ENCODE data around the gene RAB1A.

RAB1A gene

DNA sequence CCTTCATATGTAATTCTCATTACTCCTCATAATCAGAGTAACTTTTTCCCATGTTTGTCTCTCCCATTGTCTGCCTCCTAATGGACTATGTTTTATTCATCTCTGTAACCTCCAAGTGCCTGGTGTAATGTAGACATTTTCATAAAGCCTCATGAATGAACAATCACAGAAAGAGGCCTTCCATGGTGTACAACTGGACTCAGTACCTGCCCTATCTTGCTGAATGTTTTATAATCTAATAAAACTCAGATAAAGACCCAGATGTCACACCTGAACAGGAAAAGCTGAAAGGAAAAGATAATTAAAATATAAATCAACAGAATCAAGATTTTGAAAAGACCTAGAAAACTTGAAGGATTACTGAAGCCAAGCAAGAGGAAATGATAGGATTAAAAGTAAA is 36.7 kb downstream of the RAB1A start:
- H3K9ac ChIP-seq (ENCODE audit: insufficient read length): no peak overlapping the region
- TF ChIP-seq FOXP2 (optimal IDR thresholded peaks at IDR 0.05; ENCODE audit: control extremely low read depth, extremely low read length, insufficient read depth) (no peak), EZH2 (IDR thresholded peaks at IDR 0.05) (no peak), POLR2AphosphoS5 (IDR thresholded peaks at IDR 0.05; ENCODE audit: borderline replicate concordance, low read depth, low read length) (no peak)
- no peaks in the 10 kb centered on the region for H3K9me3 ChIP-seq (ENCODE audit: low read depth, low read length)
- H3K36me3 ChIP-seq (ENCODE audit: insufficient read depth, low read length): peaks cover 66% of the 10 kb centered on the region
- H3K4me3 ChIP-seq: no peak overlapping the region
- peak overlapping the region; percentile 36; the same call in 1 of the 2 replicates for H3K27ac ChIP-seq
- no peak for DNase-seq (ENCODE audit: low read depth, low spot score)

DNA sequence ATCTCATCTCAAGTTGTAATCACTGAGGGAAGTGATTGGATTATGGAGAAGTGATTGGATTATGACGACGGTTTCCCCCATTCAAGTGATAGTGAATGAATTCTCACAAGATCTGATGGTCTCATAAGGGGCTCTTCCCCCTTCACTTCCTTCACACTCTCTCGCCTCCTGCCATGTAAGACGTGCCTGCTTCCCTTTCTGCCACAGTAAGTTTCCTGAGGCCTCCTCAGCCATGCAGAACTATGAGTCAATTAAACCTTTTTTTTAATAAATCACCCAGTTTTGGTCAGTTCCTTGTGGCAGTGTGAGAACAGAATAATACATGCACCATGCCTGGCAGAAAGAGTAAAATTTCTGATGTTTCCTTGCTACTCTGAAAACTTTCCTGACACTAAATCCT is 37.1 kb downstream of the RAB1A start:
- no peaks in the 10 kb centered on the region for H3K9me3 ChIP-seq (ENCODE audit: low read depth, low read length)
- no peak for DNase-seq (ENCODE audit: low read depth, low spot score)
- H3K27ac ChIP-seq: 0 out of 2 replicates have a peak overlapping the region, but pooled peaks have one; percentile 36
- peaks cover 67% of the 10 kb centered on the region for H3K36me3 ChIP-seq (ENCODE audit: insufficient read depth, low read length)
- no peak overlapping the region for H3K9ac ChIP-seq (ENCODE audit: insufficient read length)
- H3K4me3 ChIP-seq: no peak overlapping the region
- no peak for TF ChIP-seq EZH2 (IDR thresholded peaks at IDR 0.05)
- no peak for TF ChIP-seq FOXP2 (optimal IDR thresholded peaks at IDR 0.05; ENCODE audit: control extremely low read depth, extremely low read length, insufficient read depth)
- TF ChIP-seq POLR2AphosphoS5 (IDR thresholded peaks at IDR 0.05; ENCODE audit: borderline replicate concordance, low read depth, low read length): no peak

DNA sequence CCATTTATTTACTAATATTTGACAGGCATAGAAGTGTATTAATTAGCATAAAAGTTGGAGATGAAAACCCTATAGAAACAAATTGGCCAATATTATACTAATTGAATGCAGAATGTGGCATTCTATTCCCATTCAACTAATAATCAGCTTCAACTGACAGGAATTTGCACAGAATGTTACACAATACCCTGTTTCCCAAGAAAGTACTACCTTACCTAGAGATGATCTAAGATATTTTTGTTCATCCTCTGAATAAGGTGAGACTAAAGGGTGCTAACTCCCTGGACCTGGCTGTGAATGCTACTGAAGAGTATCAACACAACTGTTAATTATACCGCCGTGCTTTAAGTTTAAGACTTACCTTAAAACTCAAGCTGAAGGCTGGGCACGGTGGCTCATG is 44.8 kb downstream of the RAB1A start:
- TF ChIP-seq EZH2 (IDR thresholded peaks at IDR 0.05) (no peak), FOXP2 (optimal IDR thresholded peaks at IDR 0.05; ENCODE audit: control extremely low read depth, extremely low read length, insufficient read depth) (no peak), POLR2AphosphoS5 (IDR thresholded peaks at IDR 0.05; ENCODE audit: borderline replicate concordance, low read depth, low read length) (no peak)
- no peaks in the 10 kb centered on the region for H3K9me3 ChIP-seq (ENCODE audit: low read depth, low read length)
- peaks cover 71% of the 10 kb centered on the region for H3K36me3 ChIP-seq (ENCODE audit: insufficient read depth, low read length)
- H3K9ac ChIP-seq (ENCODE audit: insufficient read length): no peak overlapping the region
- no peak for DNase-seq (ENCODE audit: low read depth, low spot score)
- no peak overlapping the region for H3K4me3 ChIP-seq
- H3K27ac ChIP-seq: no peak overlapping the region

DNA sequence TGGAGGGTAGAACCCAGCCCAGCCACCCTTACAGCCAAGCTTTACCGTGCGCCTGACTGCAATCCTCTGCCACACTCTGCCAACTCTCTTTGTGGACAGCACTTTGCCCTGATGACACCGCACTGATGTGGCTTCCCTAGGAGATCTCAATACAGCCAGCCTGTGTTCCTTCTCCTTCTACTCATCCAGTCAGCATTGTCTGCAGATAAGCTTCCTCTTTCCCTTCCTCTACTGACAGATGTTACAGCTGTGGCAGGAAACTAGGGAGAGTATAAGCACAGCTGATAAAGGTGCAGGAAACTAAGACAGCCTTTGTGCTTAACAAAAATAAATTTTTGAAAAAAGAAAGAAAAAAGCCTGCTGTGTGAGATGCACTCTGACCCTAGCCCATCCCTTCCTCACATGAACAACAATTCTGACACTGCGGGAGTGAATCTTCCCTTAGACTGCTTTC is 48.6 kb downstream of the RAB1A start:
- Histone ChIP-seq H3K4me3 (no peak overlapping the region), H3K9me3 (ENCODE audit: low read depth, low read length) (no peaks in the 10 kb centered on the region), H3K9ac (ENCODE audit: insufficient read length) (no peak overlapping the region), H3K36me3 (ENCODE audit: insufficient read depth, low read length) (peaks cover 60% of the 10 kb centered on the region), H3K27ac (no peak overlapping the region)
- DNase-seq (ENCODE audit: low read depth, low spot score): no peak
- TF ChIP-seq EZH2 (IDR thresholded peaks at IDR 0.05) (no peak), FOXP2 (optimal IDR thresholded peaks at IDR 0.05; ENCODE audit: control extremely low read depth, extremely low read length, insufficient read depth) (no peak), POLR2AphosphoS5 (IDR thresholded peaks at IDR 0.05; ENCODE audit: borderline replicate concordance, low read depth, low read length) (no peak)

DNA sequence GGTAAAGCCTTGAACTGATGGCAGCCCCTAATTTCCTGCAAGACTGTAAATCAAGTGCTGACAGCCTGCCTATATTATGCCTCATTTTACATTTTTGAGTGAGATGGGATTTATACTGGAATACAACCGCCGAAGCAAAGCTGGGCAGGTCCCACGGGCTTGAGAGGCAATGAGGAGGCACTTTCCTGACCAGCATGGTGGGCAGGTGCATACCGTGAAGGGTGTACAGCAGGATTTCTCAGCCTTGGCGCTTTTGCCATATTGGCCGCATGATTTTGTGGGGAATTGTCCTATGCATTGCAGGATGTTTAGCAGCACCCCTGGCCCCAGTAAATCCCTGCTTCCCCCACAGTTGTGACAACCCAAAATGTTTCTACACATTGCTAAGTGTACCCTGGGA is 50.9 kb downstream of the RAB1A start:
- peaks cover 51% of the 10 kb centered on the region for H3K36me3 ChIP-seq (ENCODE audit: insufficient read depth, low read length)
- H3K9ac ChIP-seq (ENCODE audit: insufficient read length): no peak overlapping the region
- no peaks in the 10 kb centered on the region for H3K9me3 ChIP-seq (ENCODE audit: low read depth, low read length)
- TF ChIP-seq EZH2 (IDR thresholded peaks at IDR 0.05) (no peak), POLR2AphosphoS5 (IDR thresholded peaks at IDR 0.05; ENCODE audit: borderline replicate concordance, low read depth, low read length) (no peak)
- DNase-seq (ENCODE audit: low read depth, low spot score): no peak
- no peak overlapping the region for H3K4me3 ChIP-seq
- no peak overlapping the region for H3K27ac ChIP-seq

DNA sequence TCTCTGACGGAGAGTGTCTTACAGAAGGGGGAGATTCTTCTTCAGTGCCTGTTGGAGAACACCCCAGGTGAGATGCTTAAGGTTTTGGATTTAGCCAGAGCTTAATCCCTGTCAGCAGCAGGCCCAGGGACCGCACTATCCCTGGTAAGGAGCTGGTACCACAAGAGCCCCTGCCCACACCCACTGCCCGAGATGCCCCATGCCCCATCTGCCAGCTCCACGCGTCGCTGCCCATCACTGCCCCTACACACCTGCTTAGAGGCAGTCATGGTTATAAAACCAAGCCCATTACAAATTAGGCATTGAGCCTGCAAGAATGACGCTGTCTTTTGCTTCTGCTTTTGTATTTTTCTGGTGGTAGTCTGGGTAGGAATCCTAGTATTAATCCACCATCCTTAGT is 52.0 kb downstream of the RAB1A start:
- Histone ChIP-seq H3K27ac (no peak overlapping the region), H3K9me3 (ENCODE audit: low read depth, low read length) (no peaks in the 10 kb centered on the region), H3K9ac (ENCODE audit: insufficient read length) (no peak overlapping the region), H3K36me3 (ENCODE audit: insufficient read depth, low read length) (peaks cover 47% of the 10 kb centered on the region), H3K4me3 (no peak overlapping the region)
- TF ChIP-seq POLR2AphosphoS5 (IDR thresholded peaks at IDR 0.05; ENCODE audit: borderline replicate concordance, low read depth, low read length) (no peak), EZH2 (IDR thresholded peaks at IDR 0.05) (no peak), FOXP2 (optimal IDR thresholded peaks at IDR 0.05; ENCODE audit: control extremely low read depth, extremely low read length, insufficient read depth) (no peak)
- no peak for DNase-seq (ENCODE audit: low read depth, low spot score)

DNA sequence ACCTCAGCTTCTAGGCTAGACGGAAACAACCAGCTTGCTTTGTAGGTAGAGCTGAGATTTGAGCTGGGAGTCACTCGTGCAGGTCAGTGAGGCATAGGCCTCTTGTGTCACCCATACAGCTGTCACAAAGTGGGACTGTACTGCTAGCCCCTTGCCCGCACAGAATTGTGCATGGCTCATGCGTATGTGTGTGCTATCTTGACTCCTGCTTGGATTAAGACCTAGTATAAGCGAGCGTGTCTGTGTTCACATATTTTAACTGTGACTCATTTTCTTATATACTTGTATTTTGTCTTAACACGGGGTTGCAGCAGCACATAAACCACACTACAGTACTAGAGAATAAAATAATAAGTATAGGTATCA is 53.6 kb downstream of the RAB1A start:
- DNase-seq (ENCODE audit: low read depth, low spot score): no peak
- Histone ChIP-seq H3K36me3 (ENCODE audit: insufficient read depth, low read length) (peaks cover 47% of the 10 kb centered on the region), H3K9ac (ENCODE audit: insufficient read length) (no peak overlapping the region)

DNA sequence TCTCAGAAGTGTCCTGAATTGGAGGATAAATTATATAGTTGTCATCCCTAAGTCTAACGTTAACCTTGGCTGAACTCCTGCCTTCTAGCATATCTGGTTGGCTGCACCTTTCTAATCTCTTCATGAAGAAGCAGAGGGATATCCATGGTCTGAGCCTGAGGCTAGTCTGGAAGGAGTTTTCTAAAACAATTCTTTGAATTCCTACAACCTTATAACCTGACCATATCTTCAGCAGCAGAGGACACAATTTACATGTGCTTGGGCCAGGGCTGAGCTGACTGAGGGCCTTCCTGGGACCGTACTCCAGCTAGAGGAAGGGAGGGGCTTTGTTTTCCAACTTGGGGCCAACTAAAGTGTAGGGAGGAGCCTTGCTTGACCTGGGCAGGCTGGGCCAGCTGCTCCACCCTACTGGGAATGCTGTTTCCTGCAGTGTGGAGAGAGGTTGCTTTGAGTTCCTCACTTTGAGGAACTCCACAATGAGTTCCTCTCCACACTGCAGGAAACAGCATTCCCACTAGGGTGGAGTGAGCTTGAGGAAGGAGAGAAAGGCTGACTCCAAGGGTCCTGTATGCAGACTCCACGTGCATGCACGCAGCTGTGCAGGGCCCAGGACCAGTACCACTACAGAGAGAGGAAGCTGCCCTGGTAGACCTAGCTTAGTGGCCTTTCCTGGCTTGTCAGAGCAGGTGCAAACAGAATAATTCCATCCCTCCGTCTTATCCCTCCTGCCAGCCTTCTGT is 54.1 kb downstream of the RAB1A start:
- TF ChIP-seq POLR2AphosphoS5 (IDR thresholded peaks at IDR 0.05; ENCODE audit: borderline replicate concordance, low read depth, low read length) (no peak), EZH2 (IDR thresholded peaks at IDR 0.05) (no peak), FOXP2 (optimal IDR thresholded peaks at IDR 0.05; ENCODE audit: control extremely low read depth, extremely low read length, insufficient read depth) (no peak)
- Histone ChIP-seq H3K9ac (ENCODE audit: insufficient read length) (no peak overlapping the region), H3K36me3 (ENCODE audit: insufficient read depth, low read length) (peaks cover 52% of the 10 kb centered on the region), H3K27ac (peak overlapping the region; percentile 30), H3K9me3 (ENCODE audit: low read depth, low read length) (no peaks in the 10 kb centered on the region), H3K4me3 (no peak overlapping the region)
- no peak for DNase-seq (ENCODE audit: low read depth, low spot score)

More for the DNA sequence above, 53.6 kb downstream of the RAB1A start:
- no peak overlapping the region for H3K4me3 ChIP-seq
- TF ChIP-seq POLR2AphosphoS5 (IDR thresholded peaks at IDR 0.05; ENCODE audit: borderline replicate concordance, low read depth, low read length): no peak
- TF ChIP-seq EZH2 (IDR thresholded peaks at IDR 0.05): no peak
- no peak for TF ChIP-seq FOXP2 (optimal IDR thresholded peaks at IDR 0.05; ENCODE audit: control extremely low read depth, extremely low read length, insufficient read depth)
- no peaks in the 10 kb centered on the region for H3K9me3 ChIP-seq (ENCODE audit: low read depth, low read length)
- no peak overlapping the region for H3K27ac ChIP-seq

DNA sequence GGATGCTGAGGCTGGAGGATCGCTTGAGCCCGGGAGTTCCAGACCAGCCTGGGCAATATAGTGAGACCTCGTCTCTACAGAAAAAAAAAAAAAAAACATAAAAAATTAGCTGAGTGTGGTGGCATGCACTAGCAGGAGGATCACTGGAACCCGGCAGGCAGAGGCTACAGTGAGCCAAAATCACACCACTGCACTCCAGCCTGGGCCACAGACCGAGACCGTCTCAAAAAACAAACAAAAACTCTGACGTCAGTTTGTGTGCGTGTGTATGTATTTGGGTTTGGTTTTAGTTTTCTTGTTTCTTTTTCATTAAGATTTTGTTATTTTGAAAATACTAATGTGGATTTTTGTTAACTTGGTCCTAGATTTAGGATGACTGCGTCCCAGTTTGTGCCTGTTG is 54.7 kb downstream of the RAB1A start:
- H3K9me3 ChIP-seq (ENCODE audit: low read depth, low read length): no peaks in the 10 kb centered on the region
- H3K9ac ChIP-seq (ENCODE audit: insufficient read length): no peak overlapping the region
- no peak overlapping the region for H3K4me3 ChIP-seq
- TF ChIP-seq EZH2 (IDR thresholded peaks at IDR 0.05): no peak
- no peak for TF ChIP-seq FOXP2 (optimal IDR thresholded peaks at IDR 0.05; ENCODE audit: control extremely low read depth, extremely low read length, insufficient read depth)
- no peak for TF ChIP-seq POLR2AphosphoS5 (IDR thresholded peaks at IDR 0.05; ENCODE audit: borderline replicate concordance, low read depth, low read length)
- H3K27ac ChIP-seq: peak overlapping the region; percentile 30
- no peak for DNase-seq (ENCODE audit: low read depth, low spot score)
- peaks cover 57% of the 10 kb centered on the region for H3K36me3 ChIP-seq (ENCODE audit: insufficient read depth, low read length)

Data from SK-N-MC (cell line).